GM12864 (cell line): ENCODE measurements around the gene HSPA9.

Experiments
- DNase-seq: peaks from one replicate; pipeline ENCODE4 v3.0.0-alpha.2; 2011; ENCODE audit warnings: low read depth
- H3K4me3 ChIP-seq: 2 replicates; pipeline ENCODE4 v1.5.1; 2011; ENCODE audit warnings: mild to moderate bottlenecking, low read depth, low read length, control low read depth
- CTCF ChIP-seq: IDR thresholded peaks from 2 replicates; pipeline ENCODE4 v1.5.1; 2011; ENCODE audit warnings: low read depth, mild to moderate bottlenecking, moderate library complexity, low read length, control low read depth, inconsistent platforms; ENCODE audit errors: missing control alignments

The HSPA9 gene

DNA sequence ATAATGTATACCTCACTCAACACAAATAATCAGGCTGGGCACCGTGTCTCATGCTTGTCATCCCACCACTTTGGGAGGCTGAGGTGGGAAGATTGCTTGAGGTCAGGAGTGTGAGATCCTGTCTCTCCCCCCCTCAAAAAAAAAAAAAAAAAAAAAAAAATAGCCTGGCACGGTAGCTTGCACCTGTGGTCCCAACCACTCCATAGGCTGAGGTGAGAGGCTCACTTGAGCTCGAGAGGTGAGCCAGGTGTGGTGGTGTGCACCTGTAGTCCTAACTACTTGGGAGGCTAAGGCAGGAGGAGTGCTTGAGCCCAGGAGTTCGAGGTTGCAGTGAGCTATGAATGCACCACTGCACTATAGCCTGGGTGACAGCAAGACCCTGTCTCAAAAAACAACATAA, 22.5 kb downstream of the HSPA9 start:
- TF ChIP-seq CTCF, result no peak
- no peak for DNase-seq
- no peak overlapping the region for H3K4me3 ChIP-seq

DNA sequence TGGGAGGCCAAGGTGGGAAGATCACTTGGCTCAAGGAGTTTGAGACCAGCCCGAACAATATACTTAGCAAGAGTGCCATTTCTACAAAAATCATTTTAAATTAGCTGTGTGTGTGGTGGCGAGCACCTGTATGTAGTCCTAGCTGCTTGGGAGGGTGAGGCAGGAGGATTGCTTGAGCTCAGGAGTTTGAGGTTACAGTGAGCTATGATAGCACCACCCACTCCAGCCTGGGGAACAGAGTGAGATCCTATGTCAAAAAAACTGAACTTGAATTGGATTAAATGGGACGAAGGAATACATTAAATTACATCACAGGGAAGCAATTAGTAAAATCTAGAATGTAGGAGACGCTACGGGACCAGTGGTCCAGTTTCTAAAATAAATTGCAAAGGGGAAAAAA, 25.8 kb downstream of the HSPA9 start:
- TF ChIP-seq CTCF, result no peak
- no peak for DNase-seq
- H3K4me3 ChIP-seq, result no peak overlapping the region

DNA sequence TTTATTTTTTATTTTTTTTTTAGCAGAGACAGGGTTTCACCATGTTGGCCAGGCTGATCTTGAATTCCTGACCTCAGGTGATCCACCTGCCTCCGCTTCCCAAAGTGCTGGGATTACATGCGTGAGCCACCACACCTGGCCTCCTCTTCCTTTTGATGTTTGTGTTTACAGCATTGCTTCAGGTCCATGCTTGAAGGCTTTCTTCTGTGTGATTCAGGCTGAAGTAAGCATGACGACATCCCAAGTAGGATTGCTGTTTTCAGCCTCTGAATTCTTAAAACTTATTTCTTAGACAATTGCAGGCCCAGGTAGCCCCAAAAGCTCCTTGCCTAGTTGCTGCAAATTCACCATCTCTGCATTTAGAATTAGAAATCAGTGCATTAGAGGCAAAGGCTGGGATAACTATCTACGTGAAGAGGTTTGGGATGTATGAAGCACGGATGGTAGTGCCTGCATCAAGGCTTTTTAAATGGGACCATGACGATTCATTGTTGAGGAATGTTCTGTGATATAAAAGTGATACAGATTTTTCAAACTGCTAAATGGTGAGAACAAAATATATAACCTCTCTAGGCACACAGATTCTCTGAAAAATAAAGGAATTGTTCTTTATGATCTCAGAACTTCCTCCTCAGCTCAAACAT, 29.2 kb downstream of the HSPA9 start:
- DNase-seq, result no peak
- H3K4me3 ChIP-seq, result no peak overlapping the region
- TF ChIP-seq CTCF, result no peak

- H3K4me3 ChIP-seq, result peak overlapping the region; percentile 72
- no peak for TF ChIP-seq CTCF
- no peak for DNase-seq
These were observed 30.7 kb downstream of the HSPA9 start for GRCh38 chr5:138544181-138545134.

DNA sequence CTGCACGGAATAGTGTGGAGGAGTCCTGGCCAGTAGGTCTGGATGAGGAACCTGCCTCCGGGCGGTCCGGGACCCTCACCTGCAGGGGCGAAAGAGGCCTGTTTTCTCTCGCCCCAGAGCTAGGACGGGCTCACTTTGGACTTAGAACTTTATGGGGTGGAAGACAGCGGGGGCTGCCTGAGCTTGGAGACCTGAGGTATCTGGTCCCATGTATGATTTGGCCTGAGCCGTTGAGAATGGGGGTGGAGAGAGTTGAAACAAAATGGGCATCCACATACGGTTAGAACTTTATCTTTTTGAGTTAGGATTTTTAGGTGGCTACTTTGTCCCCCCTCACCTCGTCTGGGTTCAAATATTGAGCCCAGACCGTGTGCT, 31.5 kb downstream of the HSPA9 start:
- TF ChIP-seq CTCF, result no peak
- peak overlapping the region; percentile 72 for H3K4me3 ChIP-seq
- no peak for DNase-seq

DNA sequence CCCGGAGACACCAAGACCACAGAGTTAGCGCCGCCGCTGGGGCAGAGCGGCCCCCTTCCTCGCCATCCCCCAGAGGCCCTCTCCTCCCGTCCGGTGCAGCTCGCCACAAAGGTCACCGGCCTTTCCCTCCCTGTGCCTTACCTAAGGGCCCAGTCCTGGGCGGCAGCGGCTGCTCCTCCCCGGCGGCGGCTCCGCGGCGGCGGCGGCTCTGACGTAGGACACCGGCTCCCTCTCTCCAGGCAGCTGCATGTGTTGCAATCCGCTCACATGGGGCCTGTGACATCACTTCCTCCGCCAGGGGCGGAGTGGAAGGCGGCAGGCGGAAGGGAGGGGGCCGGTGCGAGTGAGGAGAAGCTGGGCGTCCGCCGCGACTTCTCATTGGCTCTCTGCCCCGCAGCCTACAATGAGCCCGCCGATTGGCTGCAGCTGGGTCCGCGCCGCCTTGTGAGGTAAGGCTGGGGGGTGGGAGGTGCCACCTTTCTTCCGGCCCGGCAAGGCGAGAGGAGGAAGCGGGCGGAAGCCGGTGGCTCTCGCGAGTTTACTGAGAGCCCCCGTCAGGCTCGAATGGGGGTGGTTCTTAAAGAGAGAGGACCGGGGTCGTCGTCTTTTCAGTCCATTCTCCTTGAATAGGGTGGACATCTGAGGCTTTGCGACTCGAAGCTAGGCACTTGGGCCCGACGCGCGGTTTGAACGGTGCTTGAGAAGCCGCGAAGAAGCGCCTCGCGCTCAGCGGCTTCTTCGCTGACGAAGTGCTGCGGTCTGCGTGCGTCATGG, 32.1 kb downstream of the HSPA9 start, which contains the start of gene ETF1:
Gene ETF1, minus strand, starts transcription at position 281 of the 774 bp plus-strand sequence. CDS start 318 bp downstream, outside the sequence.
- TF ChIP-seq CTCF, result no peak
- peak within 1 kb of the TSS; percentile 72 for H3K4me3 ChIP-seq
- DNase-seq, result peak; percentile 96
